HEK293T (cell line): ENCODE measurements around the gene RBBP5.

Experiments used
- CTCF ChIA-PET: fragments of 350-600 bp; formaldehyde crosslinking; extraction: SDS; loops from one replicate; lab custom pipeline; 2021; ENCODE audit warnings: antibody characterized with exemption, inconsistent platforms; lab: Yijun Ruan, JAX
- POLR2A ChIA-PET: fragments of 350-600 bp; formaldehyde crosslinking; extraction: SDS; loops from one replicate; lab custom pipeline; 2020; ENCODE audit warnings: antibody characterized with exemption, inconsistent platforms; lab: Yijun Ruan, JAX
- DNase-seq: peaks from one replicate; pipeline ENCODE4 v3.0.0; 2012; ENCODE audit warnings: mixed read lengths; ENCODE audit errors: extremely low spot score
- ARNT ChIP-seq: fragments of 450-650 bp; IDR thresholded peaks from 2 replicates; pipeline ENCODE4 v1.6.1; 2017; ENCODE audit warnings: mild to moderate bottlenecking
- BHLHE40 ChIP-seq: fragments of 450-650 bp; IDR thresholded peaks from 2 replicates; pipeline ENCODE4 v1.6.1; 2016; ENCODE audit warnings: mild to moderate bottlenecking, moderate library complexity, borderline replicate concordance
- CTBP1 ChIP-seq: fragments of 450-650 bp; IDR thresholded peaks from 2 replicates; pipeline ENCODE4 v1.6.1; 2016; ENCODE audit warnings: borderline replicate concordance
- ELF4 ChIP-seq: fragments of 450-650 bp; IDR thresholded peaks from 2 replicates; pipeline ENCODE4 v1.6.1; 2017; ENCODE audit warnings: antibody characterized with exemption
- FOXA1 ChIP-seq: fragments of 450-650 bp; IDR thresholded peaks from 2 replicates; pipeline ENCODE4 v1.6.1; 2016; ENCODE audit warnings: mild to moderate bottlenecking
- FOXK2 ChIP-seq: fragments of 450-650 bp; IDR thresholded peaks from 2 replicates; pipeline ENCODE4 v1.6.1; 2016; ENCODE audit warnings: mild to moderate bottlenecking
- FOXM1 ChIP-seq: fragments of 450-650 bp; IDR thresholded peaks from 2 replicates; pipeline ENCODE4 v1.6.1; 2017; ENCODE audit warnings: mild to moderate bottlenecking, borderline replicate concordance
- HDGF ChIP-seq: fragments of 450-650 bp; IDR thresholded peaks from 2 replicates; pipeline ENCODE4 v1.6.1; 2017; ENCODE audit warnings: antibody characterized with exemption, borderline replicate concordance
- L3MBTL2 ChIP-seq: fragments of 450-650 bp; conservative IDR thresholded peaks from 2 replicates; pipeline ENCODE4 v1.6.1; 2016; ENCODE audit warnings: mild to moderate bottlenecking
- LEF1 ChIP-seq: fragments of 450-650 bp; IDR thresholded peaks from 2 replicates; pipeline ENCODE4 v1.6.1; 2017; ENCODE audit warnings: mild to moderate bottlenecking, borderline replicate concordance
- NFRKB ChIP-seq: fragments of 450-650 bp; IDR thresholded peaks from 2 replicates; pipeline ENCODE4 v1.6.1; 2016; ENCODE audit warnings: mild to moderate bottlenecking, moderate library complexity
- SP1 ChIP-seq: fragments of 450-650 bp; IDR thresholded peaks from 2 replicates; pipeline ENCODE4 v1.6.1; 2017
- SUZ12 ChIP-seq: fragments of 450-650 bp; IDR thresholded peaks from 2 replicates; pipeline ENCODE4 v1.6.1; 2016; ENCODE audit warnings: mild to moderate bottlenecking
- TARDBP ChIP-seq: fragments of 450-650 bp; IDR thresholded peaks from 2 replicates; pipeline ENCODE4 v1.6.1; 2016
- ZNF384 ChIP-seq: fragments of 450-650 bp; IDR thresholded peaks from 2 replicates; pipeline ENCODE4 v1.6.1; 2016
- TF ChIP-seq, protein P1 (sequence below): fragments of 450-650 bp; IDR thresholded peaks from 2 replicates; pipeline ENCODE4 v1.6.1; 2016

RBBP5 gene

DNA sequence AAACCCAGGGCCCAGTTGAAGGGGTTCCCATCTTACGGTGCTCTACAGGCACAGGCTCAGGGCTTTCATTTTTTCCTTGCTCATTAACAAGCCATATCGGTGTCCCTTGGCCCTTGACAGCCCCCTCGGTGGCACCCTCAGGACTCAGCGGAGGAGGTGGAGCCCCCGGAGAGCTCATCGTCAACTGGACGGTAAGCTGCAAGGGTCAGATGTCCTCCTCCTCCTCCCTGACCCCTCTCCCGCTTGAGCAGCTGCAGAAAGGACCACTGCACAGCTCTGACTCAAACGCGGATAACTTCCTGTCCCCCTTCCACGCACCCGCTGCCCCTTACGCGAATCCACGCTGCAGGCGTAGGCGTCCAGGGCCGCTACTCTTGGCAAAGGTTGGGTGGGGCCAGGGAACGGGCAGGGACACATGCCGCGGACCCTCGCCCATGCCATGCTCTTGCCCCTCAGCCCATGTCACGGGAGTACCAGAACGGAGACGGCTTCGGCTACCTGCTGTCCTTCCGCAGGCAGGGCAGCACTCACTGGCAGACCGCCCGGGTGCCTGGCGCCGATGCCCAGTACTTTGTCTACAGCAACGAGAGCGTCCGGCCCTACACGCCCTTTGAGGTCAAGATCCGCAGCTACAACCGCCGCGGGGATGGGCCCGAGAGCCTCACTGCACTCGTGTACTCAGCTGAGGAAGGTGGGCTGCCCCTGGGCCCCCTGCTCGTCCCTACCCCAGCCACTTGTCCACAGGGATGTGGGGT is 52.2 kb downstream of the RBBP5 start:
- CTCF ChIA-PET = interaction anchor here (1.6 kb wide), 1 partner anchor 8 kb away, joined by 4 read pairs; no protein-coding TSS in a partner anchor
- POLR2A ChIA-PET = no interaction called here

DNA sequence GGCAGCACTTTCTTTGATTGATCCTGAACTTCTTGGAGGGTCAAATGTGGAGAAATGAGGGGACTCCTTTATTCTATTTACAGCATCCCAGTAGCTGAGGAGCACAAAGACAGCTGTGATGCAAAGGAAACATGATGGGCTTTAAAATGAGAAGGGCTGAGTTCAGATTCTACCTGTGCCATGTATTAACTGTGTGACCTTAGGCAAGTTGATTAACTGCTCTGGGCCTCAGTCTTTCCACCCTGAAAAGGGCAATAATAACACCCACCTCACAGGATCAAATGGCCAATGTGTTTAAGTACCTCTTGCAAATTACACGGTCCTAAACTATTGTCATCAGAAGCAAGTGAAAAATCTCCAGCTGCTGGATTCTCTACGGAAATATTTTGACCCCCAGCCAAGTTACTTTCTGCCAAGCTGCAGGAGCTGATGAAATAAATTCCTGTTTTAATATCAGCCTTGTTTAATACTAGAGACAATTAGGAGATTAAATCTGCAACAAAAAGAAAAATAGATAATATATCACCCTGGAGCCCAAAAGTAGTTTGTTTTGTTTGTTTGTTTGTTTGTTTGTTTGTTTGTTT is 53.2 kb downstream of the RBBP5 start:
- TF ChIP-seq TARDBP (no peak), FOXK2 (no peak), CTBP1 (no peak), ZNF384 (no peak), SUZ12 (no peak), LEF1 (no peak), ARNT (no peak), L3MBTL2 (no peak), SP1 (no peak), FOXA1 (no peak), NFRKB (no peak), FOXM1 (no peak), BHLHE40 (no peak), ELF4 (no peak), HDGF (no peak)
- TF ChIP-seq, protein P1, sequence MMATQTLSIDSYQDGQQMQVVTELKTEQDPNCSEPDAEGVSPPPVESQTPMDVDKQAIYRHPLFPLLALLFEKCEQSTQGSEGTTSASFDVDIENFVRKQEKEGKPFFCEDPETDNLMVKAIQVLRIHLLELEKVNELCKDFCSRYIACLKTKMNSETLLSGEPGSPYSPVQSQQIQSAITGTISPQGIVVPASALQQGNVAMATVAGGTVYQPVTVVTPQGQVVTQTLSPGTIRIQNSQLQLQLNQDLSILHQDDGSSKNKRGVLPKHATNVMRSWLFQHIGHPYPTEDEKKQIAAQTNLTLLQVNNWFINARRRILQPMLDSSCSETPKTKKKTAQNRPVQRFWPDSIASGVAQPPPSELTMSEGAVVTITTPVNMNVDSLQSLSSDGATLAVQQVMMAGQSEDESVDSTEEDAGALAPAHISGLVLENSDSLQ = no peak
- ChIA-PET POLR2A (no interaction called here), CTCF (no interaction called here)
- DNase-seq = no peak

More for the DNA sequence above, 52.2 kb downstream of the RBBP5 start:
- TF ChIP-seq SP1 (no peak), ZNF384 (no peak), FOXA1 (no peak), TARDBP (no peak), BHLHE40 (no peak), L3MBTL2 (no peak)
- TF ChIP-seq, protein P1 = no peak
- no peak for DNase-seq

DNA sequence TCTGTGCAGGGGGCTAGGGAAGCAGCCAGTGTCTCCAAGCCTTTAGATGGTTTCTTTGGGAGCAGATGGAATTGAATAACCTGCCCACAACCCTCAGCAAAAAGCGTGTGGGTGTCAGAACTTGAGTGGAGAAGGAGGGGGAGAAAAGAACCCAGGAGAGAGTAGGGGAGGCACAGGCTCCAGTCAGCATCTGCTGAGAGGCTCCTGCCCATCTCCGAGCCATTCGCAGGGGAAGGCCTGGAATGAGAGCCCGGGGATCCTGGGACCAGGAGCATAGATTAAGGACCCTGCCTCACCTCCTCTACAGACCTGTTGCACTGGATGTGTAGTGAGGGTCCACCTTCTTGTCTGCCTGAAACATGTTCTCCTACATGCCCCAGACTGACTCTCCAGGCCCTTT is 53.8 kb downstream of the RBBP5 start:
- no peak for TF ChIP-seq ZNF384
- TF ChIP-seq, protein P1 = no peak
- TF ChIP-seq FOXM1 = no peak
- no peak for TF ChIP-seq TARDBP
- TF ChIP-seq NFRKB = no peak
- TF ChIP-seq CTBP1 = no peak
- no peak for TF ChIP-seq ARNT
- TF ChIP-seq HDGF = no peak
- no peak for TF ChIP-seq ELF4
- no peak for TF ChIP-seq BHLHE40
- TF ChIP-seq LEF1 = no peak
- no peak for TF ChIP-seq FOXA1
- no peak for TF ChIP-seq FOXK2
- no peak for TF ChIP-seq L3MBTL2
- TF ChIP-seq SP1 = no peak
- TF ChIP-seq SUZ12 = no peak
- POLR2A ChIA-PET = no interaction called here
- no peak for DNase-seq
- CTCF ChIA-PET = no interaction called here

DNA sequence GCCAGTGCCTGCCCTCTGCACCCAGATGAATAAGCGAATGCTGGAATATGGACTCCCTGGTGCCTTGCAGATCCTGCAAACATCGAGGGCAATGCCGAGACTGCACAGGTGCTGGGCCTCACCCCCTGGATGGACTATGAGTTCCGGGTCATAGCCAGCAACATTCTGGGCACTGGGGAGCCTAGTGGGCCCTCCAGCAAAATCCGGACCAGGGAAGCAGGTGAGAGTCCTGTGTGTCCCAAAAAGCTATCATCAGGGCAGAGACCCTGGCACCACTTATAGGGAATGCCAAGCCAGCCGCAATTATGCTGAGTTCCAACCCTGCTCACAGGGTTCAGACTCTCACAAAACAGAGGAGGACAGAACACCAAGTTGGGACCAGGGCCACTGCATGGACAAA is 54.7 kb downstream of the RBBP5 start:
- no peak for TF ChIP-seq ARNT
- TF ChIP-seq, protein P1 = no peak
- no peak for TF ChIP-seq CTBP1
- no peak for TF ChIP-seq LEF1
- no peak for TF ChIP-seq HDGF
- no peak for TF ChIP-seq FOXA1
- TF ChIP-seq SUZ12 = no peak
- TF ChIP-seq FOXM1 = no peak
- no peak for TF ChIP-seq L3MBTL2
- TF ChIP-seq TARDBP = no peak
- no peak for TF ChIP-seq NFRKB
- TF ChIP-seq ELF4 = no peak
- TF ChIP-seq ZNF384 = no peak
- TF ChIP-seq FOXK2 = no peak
- no peak for TF ChIP-seq SP1
- TF ChIP-seq BHLHE40 = no peak
- ChIA-PET CTCF (interaction anchor here (1.4 kb wide), 1 partner anchor 77 kb away, joined by 3 read pairs; no protein-coding TSS in a partner anchor), POLR2A (no interaction called here)
- DNase-seq = no peak

DNA sequence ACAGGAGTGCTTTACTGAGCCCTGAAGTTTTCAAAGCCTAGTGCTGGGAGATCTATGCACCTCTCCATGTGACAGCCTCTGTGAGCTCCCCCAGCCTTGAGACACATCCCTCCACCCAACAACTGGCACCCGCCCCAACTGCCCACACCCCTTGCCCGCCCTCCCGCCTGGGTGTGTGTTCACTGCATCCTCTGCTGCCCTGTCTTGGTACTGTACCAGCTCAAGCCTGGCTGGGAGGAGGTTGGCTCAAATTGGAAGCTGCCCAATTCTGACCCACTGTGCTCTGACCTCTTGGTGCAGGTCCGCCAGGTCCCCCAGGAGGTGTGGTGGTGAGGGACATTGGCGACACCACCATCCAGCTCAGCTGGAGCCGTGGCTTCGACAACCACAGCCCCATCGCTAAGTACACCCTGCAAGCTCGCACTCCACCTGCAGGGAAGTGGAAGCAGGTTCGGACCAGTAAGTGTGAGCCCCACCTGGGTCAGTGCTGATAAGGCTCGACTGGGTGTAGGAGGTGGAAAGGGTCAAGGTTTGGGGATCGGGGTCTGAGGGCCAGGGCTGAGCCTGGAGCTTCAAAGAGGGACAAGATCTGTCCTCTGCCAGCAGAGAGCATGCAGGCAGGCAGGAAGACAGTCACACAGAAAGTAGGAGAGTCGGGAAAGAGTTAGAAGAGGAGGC is 55.5 kb downstream of the RBBP5 start:
- TF ChIP-seq HDGF (no peak), SP1 (no peak), TARDBP (no peak), L3MBTL2 (no peak), LEF1 (no peak), FOXA1 (no peak), FOXK2 (no peak), FOXM1 (no peak), ARNT (no peak), NFRKB (no peak)
- DNase-seq = no peak
- ChIA-PET CTCF (interaction anchor here (0.6 to 1.4 kb wide), 2 partner anchors 48 to 77 kb away, joined by 3 read pairs; no protein-coding TSS in a partner anchor), POLR2A (no interaction called here)
